Glutamatergic neuron (in vitro differentiated cells): ENCODE results near the gene EVC2. TPM values are rescaled to one million over a fixed set of nuclear protein-coding genes. Genes with fewer than 3 reads are reported as not detected.

Experiments
- DNase-seq: peaks from one replicate; pipeline ENCODE4 v3.0.0; 2022
- H3K27ac Mint-ChIP-seq: one replicate; pipeline ENCODE4 v1.8.0; 2020; ENCODE audit warnings: mild to moderate bottlenecking, mixed read lengths, inconsistent platforms; ENCODE audit not compliant: unreplicated experiment
- H3K27me3 Mint-ChIP-seq: one replicate; pipeline ENCODE4 v1.8.0; 2020; ENCODE audit warnings: mild to moderate bottlenecking, moderate library complexity, mixed read lengths, inconsistent platforms; ENCODE audit not compliant: unreplicated experiment
- H3K36me3 Mint-ChIP-seq: one replicate; pipeline ENCODE4 v1.8.0; 2020; ENCODE audit warnings: mild to moderate bottlenecking, mixed read lengths, inconsistent platforms; ENCODE audit not compliant: unreplicated experiment
- H3K4me1 Mint-ChIP-seq: one replicate; pipeline ENCODE4 v1.8.0; 2020; ENCODE audit warnings: mild to moderate bottlenecking, low read depth, mixed read lengths, inconsistent platforms; ENCODE audit not compliant: unreplicated experiment
- H3K4me3 Mint-ChIP-seq: one replicate; pipeline ENCODE4 v1.8.0; 2020; ENCODE audit warnings: mild to moderate bottlenecking, mixed read lengths, inconsistent platforms; ENCODE audit not compliant: unreplicated experiment
- H3K9me3 Mint-ChIP-seq: one replicate; pipeline ENCODE4 v1.8.0; 2020; ENCODE audit warnings: mild to moderate bottlenecking, moderate library complexity, mixed read lengths, inconsistent platforms; ENCODE audit not compliant: unreplicated experiment
- total RNA-seq: library from RNA; stranded (reverse); fragmentation: NEBNext Ultra II Directional; extraction: Animal tissue kit (Norgen Biotek cat#: 25700); gene quantifications from one replicate; pipeline ENCODE4 v1.2.1, GENCODE V29; 2021; ENCODE audit not compliant: unreplicated experiment
- TF ChIP-seq, protein P1 (sequence below): fragments of 200-600 bp; sonication (generic); IDR thresholded peaks from one replicate; pipeline ENCODE4 v1.5.0; 2021; ENCODE audit not compliant: partially characterized antibody, unreplicated experiment

Gene EVC2
- total RNA-seq, 1 donor from 2014 or later: 2.3 TPM

GRCh38 chr4:5515646-5516045, 192.7 kb downstream of the EVC2 start:
- DNase-seq: no peak
- Mint-ChIP-seq H3K4me3 (no peak overlapping the region), H3K9me3 (peaks cover 6% of the 10 kb centered on the region), H3K27ac (no peak overlapping the region), H3K27me3 (no peaks in the 10 kb centered on the region), H3K4me1 (no peaks in the 10 kb centered on the region), H3K36me3 (peaks cover 11% of the 10 kb centered on the region)
- TF ChIP-seq, protein P1, sequence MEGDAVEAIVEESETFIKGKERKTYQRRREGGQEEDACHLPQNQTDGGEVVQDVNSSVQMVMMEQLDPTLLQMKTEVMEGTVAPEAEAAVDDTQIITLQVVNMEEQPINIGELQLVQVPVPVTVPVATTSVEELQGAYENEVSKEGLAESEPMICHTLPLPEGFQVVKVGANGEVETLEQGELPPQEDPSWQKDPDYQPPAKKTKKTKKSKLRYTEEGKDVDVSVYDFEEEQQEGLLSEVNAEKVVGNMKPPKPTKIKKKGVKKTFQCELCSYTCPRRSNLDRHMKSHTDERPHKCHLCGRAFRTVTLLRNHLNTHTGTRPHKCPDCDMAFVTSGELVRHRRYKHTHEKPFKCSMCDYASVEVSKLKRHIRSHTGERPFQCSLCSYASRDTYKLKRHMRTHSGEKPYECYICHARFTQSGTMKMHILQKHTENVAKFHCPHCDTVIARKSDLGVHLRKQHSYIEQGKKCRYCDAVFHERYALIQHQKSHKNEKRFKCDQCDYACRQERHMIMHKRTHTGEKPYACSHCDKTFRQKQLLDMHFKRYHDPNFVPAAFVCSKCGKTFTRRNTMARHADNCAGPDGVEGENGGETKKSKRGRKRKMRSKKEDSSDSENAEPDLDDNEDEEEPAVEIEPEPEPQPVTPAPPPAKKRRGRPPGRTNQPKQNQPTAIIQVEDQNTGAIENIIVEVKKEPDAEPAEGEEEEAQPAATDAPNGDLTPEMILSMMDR: no peak

Other genes starting within 250 kb of the EVC2 start
- gene EVC, start 2.6 kb upstream of the EVC2 start, total RNA-seq: 6.7 TPM
- 947 TPM for gene CRMP1, start 184.5 kb upstream of the EVC2 start, total RNA-seq